ENCODE data around the gene PYCARD. TPM values are rescaled to one million over a fixed set of nuclear protein-coding genes. Genes with fewer than 3 reads are reported as not detected.

PYCARD gene
- total RNA-seq, 4 donors from 2014 or later = 53.0 to 70.7 (median 63.9) TPM

DNA sequence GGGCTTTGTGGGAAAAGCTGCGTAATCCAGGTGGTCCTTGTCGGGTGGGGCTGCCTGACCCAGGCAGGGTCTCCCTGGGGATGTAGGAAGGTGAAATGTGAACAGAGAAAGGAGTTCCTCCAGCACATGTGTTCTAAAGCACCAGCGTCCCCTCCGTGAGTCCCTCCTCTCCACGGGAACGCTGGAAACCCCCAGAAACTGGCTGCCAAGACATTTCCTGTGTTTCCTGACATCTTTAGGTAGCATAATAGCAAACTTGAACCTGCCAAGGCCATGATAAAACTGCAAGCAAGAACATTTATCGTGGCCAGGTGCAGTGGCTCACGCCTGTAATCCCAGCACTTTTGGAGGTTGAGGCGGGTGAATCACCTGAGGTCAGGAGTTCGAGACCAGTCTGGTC, 26.9 kb upstream of the PYCARD start:
- WGBS, 2 donors = 26 to 28% methylated on average over 5 of the region's 10 CpGs
- intact Hi-C loops (cut with DNase I) = no loop called here

DNA sequence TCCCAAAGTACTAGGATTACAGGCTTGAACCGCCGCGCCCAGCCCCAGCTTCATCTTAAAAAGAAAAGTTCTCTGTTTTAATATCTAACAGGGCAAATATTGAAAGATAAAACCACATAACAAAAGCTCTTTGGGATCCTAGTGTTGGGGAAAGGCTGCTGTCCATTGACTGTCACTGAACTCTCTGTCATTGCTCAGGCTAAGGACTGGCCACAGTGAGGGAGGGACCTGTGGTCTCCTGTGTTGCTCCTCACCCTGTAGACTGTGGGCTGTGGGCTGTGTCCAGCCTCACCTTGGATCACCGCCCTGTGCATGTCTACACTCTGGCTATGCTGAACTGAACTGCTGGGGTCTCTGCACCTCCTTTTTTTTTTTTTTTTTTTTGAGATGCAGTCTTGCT, 25.6 kb upstream of the PYCARD start:
- H3K4me1 ChIP-seq = peaks cover 0 to 22% (median 0%) of the 10 kb centered on the region in 3 donors
- no peak overlapping the region for H3K27ac ChIP-seq
- intact Hi-C loops (cut with DNase I) = no loop called here
- 100% methylated on average over 1 of the region's 4 CpGs for WGBS, 2 donors
- H3K9me3 ChIP-seq = no peaks in the 10 kb centered on the region
- DNase-seq = no peak
- TF ChIP-seq, protein P1, sequence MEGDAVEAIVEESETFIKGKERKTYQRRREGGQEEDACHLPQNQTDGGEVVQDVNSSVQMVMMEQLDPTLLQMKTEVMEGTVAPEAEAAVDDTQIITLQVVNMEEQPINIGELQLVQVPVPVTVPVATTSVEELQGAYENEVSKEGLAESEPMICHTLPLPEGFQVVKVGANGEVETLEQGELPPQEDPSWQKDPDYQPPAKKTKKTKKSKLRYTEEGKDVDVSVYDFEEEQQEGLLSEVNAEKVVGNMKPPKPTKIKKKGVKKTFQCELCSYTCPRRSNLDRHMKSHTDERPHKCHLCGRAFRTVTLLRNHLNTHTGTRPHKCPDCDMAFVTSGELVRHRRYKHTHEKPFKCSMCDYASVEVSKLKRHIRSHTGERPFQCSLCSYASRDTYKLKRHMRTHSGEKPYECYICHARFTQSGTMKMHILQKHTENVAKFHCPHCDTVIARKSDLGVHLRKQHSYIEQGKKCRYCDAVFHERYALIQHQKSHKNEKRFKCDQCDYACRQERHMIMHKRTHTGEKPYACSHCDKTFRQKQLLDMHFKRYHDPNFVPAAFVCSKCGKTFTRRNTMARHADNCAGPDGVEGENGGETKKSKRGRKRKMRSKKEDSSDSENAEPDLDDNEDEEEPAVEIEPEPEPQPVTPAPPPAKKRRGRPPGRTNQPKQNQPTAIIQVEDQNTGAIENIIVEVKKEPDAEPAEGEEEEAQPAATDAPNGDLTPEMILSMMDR (IDR thresholded peaks at IDR 0.05) = no peak
- no peak for TF ChIP-seq POLR2A (IDR thresholded peaks at IDR 0.05)
- H3K27me3 ChIP-seq = peaks cover 0 to 78% (median 0%) of the 10 kb centered on the region in 4 donors
- H3K4me3 ChIP-seq = no peak overlapping the region
- no peaks in the 10 kb centered on the region for H3K36me3 ChIP-seq

More for the DNA sequence above, 26.9 kb upstream of the PYCARD start:
- Histone ChIP-seq H3K27ac (no peak overlapping the region), H3K9me3 (no peaks in the 10 kb centered on the region), H3K4me1 (peaks cover 0 to 22% (median 0%) of the 10 kb centered on the region in 3 donors), H3K4me3 (no peak overlapping the region), H3K27me3 (peaks cover 0 to 75% (median 0%) of the 10 kb centered on the region in 4 donors), H3K36me3 (no peaks in the 10 kb centered on the region)
- no peak for DNase-seq
- TF ChIP-seq, protein P1 (IDR thresholded peaks at IDR 0.05) = no peak
- no peak for TF ChIP-seq POLR2A (IDR thresholded peaks at IDR 0.05)

DNA sequence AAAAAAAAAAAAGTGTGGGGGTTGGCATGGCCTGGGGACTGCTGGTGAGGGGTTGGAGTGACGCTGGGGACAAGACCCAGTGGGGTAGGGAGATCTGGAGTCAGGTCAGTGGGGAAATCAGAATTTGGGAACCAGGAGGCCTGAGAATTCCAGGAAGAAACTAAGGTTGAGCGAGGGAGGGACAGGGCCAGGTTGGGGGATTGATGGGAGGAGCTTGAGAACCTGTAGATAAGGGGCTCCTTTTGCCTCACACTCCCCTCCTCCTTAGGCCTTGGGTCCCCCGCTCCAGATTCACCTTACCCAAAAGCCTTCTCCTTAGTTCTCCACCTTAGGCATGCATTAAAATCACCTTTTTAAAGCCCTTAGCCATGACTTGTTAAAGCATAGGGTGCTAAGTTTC, 22.6 kb upstream of the PYCARD start:
- peaks cover 0 to 27% (median 0%) of the 10 kb centered on the region in 3 donors for H3K4me1 ChIP-seq
- DNase-seq = no peak
- no peaks in the 10 kb centered on the region for H3K9me3 ChIP-seq
- no peak overlapping the region for H3K27ac ChIP-seq
- TF ChIP-seq, protein P1 (IDR thresholded peaks at IDR 0.05) = no peak
- no peak for TF ChIP-seq POLR2A (IDR thresholded peaks at IDR 0.05)
- H3K4me3 ChIP-seq = no peak overlapping the region
- WGBS, 2 donors = 90 to 95% methylated on average over 3 of the region's 3 CpGs
- intact Hi-C loops (cut with DNase I) = no loop called here
- peaks cover 0 to 89% (median 0%) of the 10 kb centered on the region in 4 donors for H3K27me3 ChIP-seq
- no peaks in the 10 kb centered on the region for H3K36me3 ChIP-seq

DNA sequence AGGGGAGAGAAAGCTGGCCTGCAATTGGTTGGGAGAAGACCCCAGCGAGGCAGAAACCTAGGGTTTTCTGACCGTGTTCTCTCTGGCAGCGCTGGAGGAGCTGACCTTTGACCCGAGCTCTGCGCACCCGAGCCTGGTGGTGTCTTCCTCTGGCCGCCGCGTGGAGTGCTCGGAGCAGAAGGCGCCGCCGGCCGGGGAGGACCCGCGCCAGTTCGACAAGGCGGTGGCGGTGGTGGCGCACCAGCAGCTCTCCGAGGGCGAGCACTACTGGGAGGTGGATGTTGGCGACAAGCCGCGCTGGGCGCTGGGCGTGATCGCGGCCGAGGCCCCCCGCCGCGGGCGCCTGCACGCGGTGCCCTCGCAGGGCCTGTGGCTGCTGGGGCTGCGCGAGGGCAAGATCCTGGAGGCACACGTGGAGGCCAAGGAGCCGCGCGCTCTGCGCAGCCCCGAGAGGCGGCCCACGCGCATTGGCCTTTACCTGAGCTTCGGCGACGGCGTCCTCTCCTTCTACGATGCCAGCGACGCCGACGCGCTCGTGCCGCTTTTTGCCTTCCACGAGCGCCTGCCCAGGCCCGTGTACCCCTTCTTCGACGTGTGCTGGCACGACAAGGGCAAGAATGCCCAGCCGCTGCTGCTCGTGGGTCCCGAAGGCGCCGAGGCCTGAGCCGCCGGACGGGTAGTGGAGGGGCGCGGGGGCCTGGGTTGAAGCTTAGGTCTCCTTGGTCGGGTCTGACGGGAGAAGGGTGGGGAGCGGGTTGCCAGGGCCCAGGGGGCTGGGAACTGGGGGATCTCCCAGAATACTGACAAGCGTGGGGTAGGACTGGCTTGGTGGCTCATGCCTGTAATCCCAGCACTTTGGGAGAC, 21.8 kb upstream of the PYCARD start:
- DNase-seq = no peak
- peaks cover 0 to 89% (median 0%) of the 10 kb centered on the region in 4 donors for H3K27me3 ChIP-seq

DNA sequence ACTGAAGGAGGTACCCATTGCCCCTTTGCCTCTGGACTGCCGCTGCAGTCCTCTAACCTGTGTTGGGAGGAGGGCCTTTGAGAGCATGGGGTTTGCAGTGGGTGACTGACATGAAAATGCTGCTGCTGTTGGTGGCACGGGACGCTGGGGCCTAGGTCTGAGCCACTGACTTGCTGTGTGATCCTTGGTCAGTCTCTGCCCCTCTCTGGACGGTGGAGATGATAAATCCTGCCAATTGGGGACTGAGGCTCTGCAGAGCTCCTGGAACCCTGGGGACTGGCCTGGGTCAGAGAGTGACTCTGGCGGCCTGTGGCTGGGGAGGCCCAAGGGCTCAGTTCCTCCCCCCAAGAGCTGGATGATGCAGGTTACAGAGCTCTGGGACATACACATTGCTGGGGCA, 20.5 kb upstream of the PYCARD start:
- H3K9me3 ChIP-seq = no peaks in the 10 kb centered on the region
- H3K27ac ChIP-seq = no peak overlapping the region
- peaks cover 0 to 17% (median 0%) of the 10 kb centered on the region in 3 donors for H3K4me1 ChIP-seq
- WGBS, 2 donors = 89% methylated on average over 5 of the region's 5 CpGs; no CpG with 5 or more reads in 1 of the 2 donors
- no peak for DNase-seq
- H3K27me3 ChIP-seq = peaks cover 0 to 89% (median 3%) of the 10 kb centered on the region in 4 donors
- no peaks in the 10 kb centered on the region for H3K36me3 ChIP-seq
- H3K4me3 ChIP-seq = no peak overlapping the region
- intact Hi-C loops (cut with DNase I) = no loop called here
- no peak for TF ChIP-seq POLR2A (IDR thresholded peaks at IDR 0.05)
- TF ChIP-seq, protein P1 (IDR thresholded peaks at IDR 0.05) = no peak

More for the DNA sequence above, 21.8 kb upstream of the PYCARD start:
- H3K4me1 ChIP-seq = peaks cover 0 to 22% (median 0%) of the 10 kb centered on the region in 3 donors
- H3K36me3 ChIP-seq = no peaks in the 10 kb centered on the region
- intact Hi-C loops (cut with DNase I) = no loop called here
- WGBS, 2 donors = 86 to 89% methylated on average over 21 to 25 of the region's 80 CpGs
- no peaks in the 10 kb centered on the region for H3K9me3 ChIP-seq
- no peak overlapping the region for H3K4me3 ChIP-seq
- TF ChIP-seq POLR2A (IDR thresholded peaks at IDR 0.05) = no peak
- TF ChIP-seq, protein P1 (IDR thresholded peaks at IDR 0.05) = no peak
- no peak overlapping the region for H3K27ac ChIP-seq

Measured in esophagus squamous epithelium (tissue), 5 donors.